SK-N-SH treated with all-trans-retinoic acid at 6 μM for 48 hours (cell line): ENCODE measurements around the gene TJP3.

Experiments used
- ATAC-seq: fragments of 200-7000 bp; cut with Tn5 transposase; 3 replicates; pipeline ENCODE4 v1.9.1; 2020; ENCODE audit warnings: mild to moderate bottlenecking, moderate library complexity
- ARNTL ChIP-seq: fragments of 450-650 bp; formaldehyde crosslinking; IDR thresholded peaks from 2 replicates; pipeline ENCODE4 v1.5.0; 2020; ENCODE audit warnings: low read depth, mild to moderate bottlenecking, moderate library complexity, borderline replicate concordance
- BACH2 ChIP-seq: fragments of 250-450 bp; sonication (Bioruptor Pico); IDR thresholded peaks from 2 replicates; pipeline ENCODE4 v1.9.0; 2021; ENCODE audit warnings: mild to moderate bottlenecking, borderline replicate concordance
- CSDC2 ChIP-seq: fragments of 250-450 bp; sonication (Bioruptor Pico); IDR thresholded peaks from 2 replicates; pipeline ENCODE4 v1.5.0; 2020; ENCODE audit warnings: mild to moderate bottlenecking, moderate library complexity
- ESRRG ChIP-seq: fragments of 250-450 bp; sonication (Bioruptor Pico); IDR thresholded peaks from 2 replicates; pipeline ENCODE4 v1.6.1; 2021; ENCODE audit warnings: mild to moderate bottlenecking
- GLIS3 ChIP-seq: fragments of 250-450 bp; sonication (Bioruptor Pico); IDR thresholded peaks from 2 replicates; pipeline ENCODE4 v1.5.0; 2020; ENCODE audit warnings: mild to moderate bottlenecking, moderate library complexity
- ISL1 ChIP-seq: fragments of 250-450 bp; sonication (Bioruptor Pico); IDR thresholded peaks from 2 replicates; pipeline ENCODE4 v2.1.2; 2022; ENCODE audit warnings: mild to moderate bottlenecking, moderate library complexity
- OSR1 ChIP-seq: fragments of 250-450 bp; sonication (Bioruptor Pico); IDR thresholded peaks from 2 replicates; pipeline ENCODE4 v1.8.0; 2022; ENCODE audit warnings: moderate library complexity, mild to moderate bottlenecking, inconsistent platforms
- PATZ1 ChIP-seq: fragments of 250-450 bp; sonication (Bioruptor Pico); IDR thresholded peaks from 2 replicates; pipeline ENCODE4 v1.8.0; 2020; ENCODE audit warnings: mild to moderate bottlenecking, moderate library complexity, borderline replicate concordance
- POU6F1 ChIP-seq: fragments of 250-450 bp; sonication (Bioruptor Pico); IDR thresholded peaks from 2 replicates; pipeline ENCODE4 v1.8.0; 2021; ENCODE audit warnings: low read depth, mild to moderate bottlenecking, moderate library complexity, borderline replicate concordance
- PPARA ChIP-seq: fragments of 250-450 bp; sonication (Bioruptor Pico); IDR thresholded peaks from 2 replicates; pipeline ENCODE4 v1.5.0; 2020; ENCODE audit warnings: mild to moderate bottlenecking, borderline replicate concordance
- SNAI2 ChIP-seq: fragments of 250-450 bp; sonication (Bioruptor Pico); IDR thresholded peaks from 2 replicates; pipeline ENCODE4 v1.5.0; 2020; ENCODE audit warnings: mild to moderate bottlenecking, moderate library complexity
- TCF4 ChIP-seq: fragments of 250-450 bp; sonication (Bioruptor Pico); IDR thresholded peaks from 2 replicates; pipeline ENCODE4 v1.8.0; 2021; ENCODE audit warnings: mild to moderate bottlenecking, moderate library complexity, borderline replicate concordance
- TOX ChIP-seq: fragments of 250-450 bp; sonication (Bioruptor Pico); IDR thresholded peaks from 2 replicates; pipeline ENCODE4 v1.8.0; 2021; ENCODE audit warnings: mild to moderate bottlenecking, moderate library complexity, borderline replicate concordance
- ZC3H10 ChIP-seq: fragments of 250-450 bp; sonication (Bioruptor Pico); IDR thresholded peaks from 2 replicates; pipeline ENCODE4 v1.5.1; 2021; ENCODE audit warnings: mild to moderate bottlenecking, moderate library complexity
- ZFP3 ChIP-seq: fragments of 250-450 bp; sonication (Bioruptor Pico); IDR thresholded peaks from 2 replicates; pipeline ENCODE4 v1.5.0; 2020; ENCODE audit warnings: mild to moderate bottlenecking, moderate library complexity
- ZFP30 ChIP-seq: fragments of 450-650 bp; formaldehyde crosslinking; IDR thresholded peaks from 2 replicates; pipeline ENCODE4 v1.5.0; 2022; ENCODE audit warnings: mild to moderate bottlenecking, moderate library complexity
- ZNF565 ChIP-seq: fragments of 450-650 bp; formaldehyde crosslinking; conservative IDR thresholded peaks from 2 replicates; pipeline ENCODE4 v1.5.0; 2020; ENCODE audit warnings: low read depth, mild to moderate bottlenecking, moderate library complexity
- ZNF70 ChIP-seq: fragments of 450-650 bp; formaldehyde crosslinking; IDR thresholded peaks from 2 replicates; pipeline ENCODE4 v1.5.0; 2020; ENCODE audit warnings: mild to moderate bottlenecking, moderate library complexity
- ZNF8 ChIP-seq: fragments of 450-650 bp; formaldehyde crosslinking; IDR thresholded peaks from 2 replicates; pipeline ENCODE4 v1.5.0; 2020; ENCODE audit warnings: mild to moderate bottlenecking, moderate library complexity
- TF ChIP-seq, protein P1 (sequence below): fragments of 250-450 bp; sonication (Bioruptor Pico); IDR thresholded peaks from 2 replicates; pipeline ENCODE4 v1.5.1; 2021; ENCODE audit warnings: mild to moderate bottlenecking, moderate library complexity
- TF ChIP-seq, protein P2 (sequence below): fragments of 250-450 bp; sonication (Bioruptor Pico); IDR thresholded peaks from 2 replicates; pipeline ENCODE4 v1.5.0; 2020; ENCODE audit warnings: mild to moderate bottlenecking, moderate library complexity

TJP3 gene

GRCh38 chr19:3725121-3725520, 16.9 kb downstream of the TJP3 start:
- no peak for ATAC-seq
- no peak for TF ChIP-seq TOX
- TF ChIP-seq ESRRG: no peak
- no peak for TF ChIP-seq ZNF565 (CRISPR knock-in tag)
- no peak for TF ChIP-seq SNAI2 (CRISPR knock-in tag)
- TF ChIP-seq ARNTL (CRISPR knock-in tag): no peak
- no peak for TF ChIP-seq ZNF8
- no peak for TF ChIP-seq TCF4
- no peak for TF ChIP-seq ZFP3 (CRISPR knock-in tag)
- TF ChIP-seq, protein P1, sequence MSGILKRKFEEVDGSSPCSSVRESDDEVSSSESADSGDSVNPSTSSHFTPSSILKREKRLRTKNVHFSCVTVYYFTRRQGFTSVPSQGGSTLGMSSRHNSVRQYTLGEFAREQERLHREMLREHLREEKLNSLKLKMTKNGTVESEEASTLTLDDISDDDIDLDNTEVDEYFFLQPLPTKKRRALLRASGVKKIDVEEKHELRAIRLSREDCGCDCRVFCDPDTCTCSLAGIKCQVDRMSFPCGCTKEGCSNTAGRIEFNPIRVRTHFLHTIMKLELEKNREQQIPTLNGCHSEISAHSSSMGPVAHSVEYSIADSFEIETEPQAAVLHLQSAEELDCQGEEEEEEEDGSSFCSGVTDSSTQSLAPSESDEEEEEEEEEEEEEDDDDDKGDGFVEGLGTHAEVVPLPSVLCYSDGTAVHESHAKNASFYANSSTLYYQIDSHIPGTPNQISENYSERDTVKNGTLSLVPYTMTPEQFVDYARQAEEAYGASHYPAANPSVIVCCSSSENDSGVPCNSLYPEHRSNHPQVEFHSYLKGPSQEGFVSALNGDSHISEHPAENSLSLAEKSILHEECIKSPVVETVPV: no peak
- no peak for TF ChIP-seq CSDC2
- no peak for TF ChIP-seq POU6F1 (CRISPR knock-in tag)
- TF ChIP-seq ZFP30 (CRISPR knock-in tag): no peak

GRCh38 chr19:3725640-3726310, 17.6 kb downstream of the TJP3 start:
- peak; percentile 63 for ATAC-seq
- TF ChIP-seq ESRRG: no peak
- TF ChIP-seq ARNTL (CRISPR knock-in tag): no peak
- TF ChIP-seq GLIS3 (CRISPR knock-in tag): no peak
- TF ChIP-seq TOX: no peak
- no peak for TF ChIP-seq POU6F1 (CRISPR knock-in tag)
- no peak for TF ChIP-seq ZNF70 (CRISPR knock-in tag)
- TF ChIP-seq, protein P1: no peak
- no peak for TF ChIP-seq ZNF8
- TF ChIP-seq ZNF565 (CRISPR knock-in tag): no peak
- TF ChIP-seq SNAI2 (CRISPR knock-in tag): no peak
- no peak for TF ChIP-seq ZFP3 (CRISPR knock-in tag)
- no peak for TF ChIP-seq PPARA (CRISPR knock-in tag)
- TF ChIP-seq PATZ1 (CRISPR knock-in tag): no peak
- no peak for TF ChIP-seq ZFP30 (CRISPR knock-in tag)
- TF ChIP-seq OSR1 (CRISPR knock-in tag): no peak
- TF ChIP-seq BACH2: no peak
- no peak for TF ChIP-seq ZC3H10 (CRISPR knock-in tag)

DNA sequence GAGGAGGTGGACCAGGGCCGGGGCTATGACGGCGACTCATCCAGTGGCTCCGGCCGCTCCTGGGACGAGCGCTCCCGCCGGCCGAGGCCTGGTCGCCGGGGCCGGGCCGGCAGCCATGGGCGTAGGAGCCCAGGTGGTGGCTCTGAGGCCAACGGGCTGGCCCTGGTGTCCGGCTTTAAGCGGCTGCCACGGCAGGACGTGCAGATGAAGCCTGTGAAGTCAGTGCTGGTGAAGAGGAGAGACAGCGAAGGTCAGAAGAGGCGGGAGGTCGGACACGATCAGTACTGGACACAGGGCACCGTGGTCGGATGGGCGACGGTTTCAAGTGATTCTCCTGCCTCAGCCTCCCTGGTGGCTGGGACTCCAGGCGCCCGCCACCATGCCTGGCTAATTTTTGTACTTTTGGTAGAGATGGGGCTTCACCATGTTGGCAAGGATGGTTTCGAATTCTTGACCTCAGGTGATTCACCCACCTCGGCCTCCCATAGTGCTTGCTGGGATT, 22.3 kb downstream of the TJP3 start:
- TF ChIP-seq ISL1 (CRISPR knock-in tag): no peak
- TF ChIP-seq ZNF8: no peak
- no peak for TF ChIP-seq TCF4
- TF ChIP-seq, protein P2, sequence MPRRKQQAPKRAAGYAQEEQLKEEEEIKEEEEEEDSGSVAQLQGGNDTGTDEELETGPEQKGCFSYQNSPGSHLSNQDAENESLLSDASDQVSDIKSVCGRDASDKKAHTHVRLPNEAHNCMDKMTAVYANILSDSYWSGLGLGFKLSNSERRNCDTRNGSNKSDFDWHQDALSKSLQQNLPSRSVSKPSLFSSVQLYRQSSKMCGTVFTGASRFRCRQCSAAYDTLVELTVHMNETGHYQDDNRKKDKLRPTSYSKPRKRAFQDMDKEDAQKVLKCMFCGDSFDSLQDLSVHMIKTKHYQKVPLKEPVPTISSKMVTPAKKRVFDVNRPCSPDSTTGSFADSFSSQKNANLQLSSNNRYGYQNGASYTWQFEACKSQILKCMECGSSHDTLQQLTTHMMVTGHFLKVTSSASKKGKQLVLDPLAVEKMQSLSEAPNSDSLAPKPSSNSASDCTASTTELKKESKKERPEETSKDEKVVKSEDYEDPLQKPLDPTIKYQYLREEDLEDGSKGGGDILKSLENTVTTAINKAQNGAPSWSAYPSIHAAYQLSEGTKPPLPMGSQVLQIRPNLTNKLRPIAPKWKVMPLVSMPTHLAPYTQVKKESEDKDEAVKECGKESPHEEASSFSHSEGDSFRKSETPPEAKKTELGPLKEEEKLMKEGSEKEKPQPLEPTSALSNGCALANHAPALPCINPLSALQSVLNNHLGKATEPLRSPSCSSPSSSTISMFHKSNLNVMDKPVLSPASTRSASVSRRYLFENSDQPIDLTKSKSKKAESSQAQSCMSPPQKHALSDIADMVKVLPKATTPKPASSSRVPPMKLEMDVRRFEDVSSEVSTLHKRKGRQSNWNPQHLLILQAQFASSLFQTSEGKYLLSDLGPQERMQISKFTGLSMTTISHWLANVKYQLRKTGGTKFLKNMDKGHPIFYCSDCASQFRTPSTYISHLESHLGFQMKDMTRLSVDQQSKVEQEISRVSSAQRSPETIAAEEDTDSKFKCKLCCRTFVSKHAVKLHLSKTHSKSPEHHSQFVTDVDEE: no peak
- TF ChIP-seq TOX: no peak
- no peak for ATAC-seq
